ENCODE measurements around the gene MACROD2.

Gene MACROD2

GRCh38 chr20:16069389-16070010 is 2074.2 kb downstream of the MACROD2 start:
- no peak for DNase-seq

GRCh38 chr20:16072220-16072619 is 2076.9 kb downstream of the MACROD2 start:
- DNase-seq, result no peak

GRCh38 chr20:16078172-16078898 is 2083.0 kb downstream of the MACROD2 start:
- no peak for DNase-seq

- no peak for DNase-seq
Measured at GRCh38 chr20:16081421-16081820, 2086.1 kb downstream of the MACROD2 start.

GRCh38 chr20:16082051-16082550 is 2086.8 kb downstream of the MACROD2 start:
- DNase-seq, result no peak

GRCh38 chr20:16083639-16084280 is 2088.4 kb downstream of the MACROD2 start:
- no peak for DNase-seq

- no peak for DNase-seq
Measured at GRCh38 chr20:16095226-16095625, 2099.9 kb downstream of the MACROD2 start.

GRCh38 chr20:16096756-16097326 is 2101.5 kb downstream of the MACROD2 start:
- DNase-seq, result no peak

GRCh38 chr20:16097788-16098187 is 2102.5 kb downstream of the MACROD2 start:
- DNase-seq, result no peak

GRCh38 chr20:16098890-16099639 is 2103.7 kb downstream of the MACROD2 start:
- no peak for DNase-seq

GRCh38 chr20:16100111-16100510 is 2104.8 kb downstream of the MACROD2 start:
- DNase-seq, result no peak

- no peak for DNase-seq
Measured at GRCh38 chr20:16100767-16101166, 2105.5 kb downstream of the MACROD2 start.

All from hippocampal formation (tissue), 2 donors.